Chondrocyte (in vitro differentiated cells): ENCODE results near the gene GSTP1. TPM values are rescaled to one million over a fixed set of nuclear protein-coding genes. Genes with fewer than 3 reads are reported as not detected.

Source experiments
- DNase-seq: peaks from one replicate; pipeline ENCODE4 v3.0.0; 2021; ENCODE audit warnings: mixed read lengths, low spot score
- H3K27ac Mint-ChIP-seq: one replicate; pipeline ENCODE4 v1.8.0; 2021; ENCODE audit warnings: mild to moderate bottlenecking, moderate library complexity, mixed read lengths; ENCODE audit not compliant: unreplicated experiment
- H3K27me3 Mint-ChIP-seq: 2 replicates; pipeline ENCODE4 v1.8.0; 2021; ENCODE audit warnings: low read depth, mixed read lengths
- H3K36me3 Mint-ChIP-seq: 2 replicates; pipeline ENCODE4 v1.8.0; 2021; ENCODE audit warnings: low read depth, mixed read lengths
- H3K4me1 Mint-ChIP-seq: 2 replicates; pipeline ENCODE4 v1.8.0; 2021; ENCODE audit warnings: low read depth, mild to moderate bottlenecking, mixed read lengths
- H3K4me3 Mint-ChIP-seq: one replicate; pipeline ENCODE4 v1.8.0; 2021; ENCODE audit warnings: mild to moderate bottlenecking, moderate library complexity, mixed read lengths; ENCODE audit not compliant: unreplicated experiment
- H3K9me3 Mint-ChIP-seq: 2 replicates; pipeline ENCODE4 v1.8.0; 2021; ENCODE audit warnings: low read depth, mixed read lengths
- total RNA-seq: library from RNA; stranded (reverse); gene quantifications from 3 replicates; pipeline ENCODE4 v1.2.1, GENCODE V29; 2021
- TF ChIP-seq, protein P1 (sequence below): fragments of 200-600 bp; sonication (generic); IDR thresholded peaks from 2 replicates; pipeline ENCODE4 v1.5.0; 2021; ENCODE audit warnings: antibody characterized with exemption, mild to moderate bottlenecking, moderate library complexity

The GSTP1 gene
- total RNA-seq, 1 donor from 2014 or later = 644 TPM

DNA sequence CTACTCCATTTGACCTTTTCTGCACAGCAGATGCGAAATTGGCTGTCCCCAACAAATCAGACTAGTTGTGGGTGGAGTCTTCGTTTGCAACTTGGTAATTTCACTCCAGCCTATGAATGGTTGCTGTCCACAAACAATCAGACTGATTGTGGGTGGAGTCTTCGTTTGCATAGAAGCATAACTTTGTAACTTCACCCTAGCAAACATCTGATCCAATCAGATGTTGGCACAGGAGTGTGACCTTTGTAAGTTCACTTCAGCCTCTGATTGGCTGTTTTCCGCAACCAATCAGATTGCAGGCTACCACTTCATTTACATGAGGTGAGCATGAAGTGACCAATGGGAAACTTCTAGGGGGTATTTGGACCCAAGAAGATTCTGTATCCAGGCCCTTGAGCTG, 44.1 kb upstream of the GSTP1 start:
- peaks cover 1% of the 10 kb centered on the region for H3K9me3 Mint-ChIP-seq
- no peak overlapping the region for H3K4me3 Mint-ChIP-seq
- no peak overlapping the region for H3K27ac Mint-ChIP-seq
- DNase-seq = no peak
- H3K4me1 Mint-ChIP-seq = peaks cover 2% of the 10 kb centered on the region
- H3K36me3 Mint-ChIP-seq = no peaks in the 10 kb centered on the region
- no peaks in the 10 kb centered on the region for H3K27me3 Mint-ChIP-seq
- TF ChIP-seq, protein P1, sequence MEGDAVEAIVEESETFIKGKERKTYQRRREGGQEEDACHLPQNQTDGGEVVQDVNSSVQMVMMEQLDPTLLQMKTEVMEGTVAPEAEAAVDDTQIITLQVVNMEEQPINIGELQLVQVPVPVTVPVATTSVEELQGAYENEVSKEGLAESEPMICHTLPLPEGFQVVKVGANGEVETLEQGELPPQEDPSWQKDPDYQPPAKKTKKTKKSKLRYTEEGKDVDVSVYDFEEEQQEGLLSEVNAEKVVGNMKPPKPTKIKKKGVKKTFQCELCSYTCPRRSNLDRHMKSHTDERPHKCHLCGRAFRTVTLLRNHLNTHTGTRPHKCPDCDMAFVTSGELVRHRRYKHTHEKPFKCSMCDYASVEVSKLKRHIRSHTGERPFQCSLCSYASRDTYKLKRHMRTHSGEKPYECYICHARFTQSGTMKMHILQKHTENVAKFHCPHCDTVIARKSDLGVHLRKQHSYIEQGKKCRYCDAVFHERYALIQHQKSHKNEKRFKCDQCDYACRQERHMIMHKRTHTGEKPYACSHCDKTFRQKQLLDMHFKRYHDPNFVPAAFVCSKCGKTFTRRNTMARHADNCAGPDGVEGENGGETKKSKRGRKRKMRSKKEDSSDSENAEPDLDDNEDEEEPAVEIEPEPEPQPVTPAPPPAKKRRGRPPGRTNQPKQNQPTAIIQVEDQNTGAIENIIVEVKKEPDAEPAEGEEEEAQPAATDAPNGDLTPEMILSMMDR = no peak

- TF ChIP-seq, protein P1 = no peak
- Mint-ChIP-seq H3K4me3 (no peak overlapping the region), H3K36me3 (no peaks in the 10 kb centered on the region), H3K9me3 (no peaks in the 10 kb centered on the region), H3K27ac (no peak overlapping the region), H3K4me1 (peaks cover 5% of the 10 kb centered on the region), H3K27me3 (no peaks in the 10 kb centered on the region)
- no peak for DNase-seq
These were observed 42.4 kb upstream of the GSTP1 start for GRCh38 chr11:67541198-67541597.

DNA sequence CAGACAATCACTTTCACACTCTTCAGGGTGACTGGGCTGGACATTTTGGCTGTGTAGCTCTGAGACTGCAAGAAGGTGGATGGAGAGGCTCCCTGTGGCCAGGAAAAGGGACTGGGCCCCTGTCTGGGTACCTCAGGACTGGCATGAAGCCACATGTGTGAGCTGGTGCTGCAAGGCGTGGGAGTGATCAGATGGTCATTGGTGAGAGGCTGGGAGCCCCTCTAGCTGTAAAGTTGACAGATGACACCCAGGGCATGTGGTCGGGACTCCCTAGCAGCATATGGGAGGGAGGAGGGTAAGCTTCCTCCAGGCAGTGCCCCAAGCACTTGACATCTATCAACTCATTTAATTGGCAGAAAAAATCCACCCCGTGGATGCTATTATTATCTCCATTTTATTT, 41.4 kb upstream of the GSTP1 start:
- no peak overlapping the region for H3K4me3 Mint-ChIP-seq
- no peaks in the 10 kb centered on the region for H3K36me3 Mint-ChIP-seq
- H3K27me3 Mint-ChIP-seq = peaks cover 2% of the 10 kb centered on the region
- H3K9me3 Mint-ChIP-seq = no peaks in the 10 kb centered on the region
- TF ChIP-seq, protein P1 = no peak
- H3K27ac Mint-ChIP-seq = no peak overlapping the region
- no peak for DNase-seq
- H3K4me1 Mint-ChIP-seq = peaks cover 5% of the 10 kb centered on the region

DNA sequence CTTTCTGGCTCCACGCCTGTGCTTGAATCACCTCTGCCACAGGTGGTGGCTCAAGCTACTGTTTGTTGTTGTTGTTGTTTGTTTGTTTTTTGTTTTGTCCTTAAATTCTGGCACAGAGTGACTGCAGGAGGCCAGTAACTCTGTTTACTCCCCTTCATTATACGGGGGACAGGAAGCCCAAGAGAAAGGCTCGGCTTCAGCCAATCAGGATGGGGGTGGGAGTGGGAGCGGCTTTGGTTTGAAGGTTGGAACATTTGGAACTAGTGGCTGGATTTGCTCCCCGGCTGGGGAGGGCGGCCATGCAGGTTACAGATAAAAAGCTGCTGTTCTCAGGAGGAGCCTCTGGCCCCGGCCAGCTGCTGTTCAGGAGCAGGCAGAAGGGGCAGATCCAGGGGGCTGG, 40.6 kb upstream of the GSTP1 start:
- no peaks in the 10 kb centered on the region for H3K36me3 Mint-ChIP-seq
- DNase-seq = no peak
- no peak overlapping the region for H3K4me3 Mint-ChIP-seq
- no peak overlapping the region for H3K27ac Mint-ChIP-seq
- H3K27me3 Mint-ChIP-seq = peaks cover 2% of the 10 kb centered on the region
- peaks cover 5% of the 10 kb centered on the region for H3K4me1 Mint-ChIP-seq
- TF ChIP-seq, protein P1 = no peak
- no peaks in the 10 kb centered on the region for H3K9me3 Mint-ChIP-seq

- Mint-ChIP-seq H3K27ac (no peak overlapping the region), H3K4me1 (peaks cover 5% of the 10 kb centered on the region), H3K4me3 (no peak overlapping the region), H3K9me3 (no peaks in the 10 kb centered on the region), H3K27me3 (peaks cover 2% of the 10 kb centered on the region), H3K36me3 (no peaks in the 10 kb centered on the region)
- DNase-seq = no peak
- TF ChIP-seq, protein P1 = no peak
These were observed 40.0 kb upstream of the GSTP1 start for GRCh38 chr11:67543585-67543984.
